ENCODE measurements around the gene ZNF564.
"Not testable (repeated sequence)": the region's sequence is repeated elsewhere in the genome, so short reads cannot be mapped to it uniquely, and the experiment has no call there.

ZNF564 gene

GRCh38 chr19:12496480-12496879 is 54.8 kb downstream of the ZNF564 start:
- no peak for FAIRE-seq

- peak; percentile 91 for FAIRE-seq
These were observed 56.1 kb downstream of the ZNF564 start for GRCh38 chr19:12495002-12495802.

- no peak for FAIRE-seq
These were observed 56.9 kb downstream of the ZNF564 start for GRCh38 chr19:12494260-12494860.

- not testable (repeated sequence) for FAIRE-seq
These were observed 65.0 kb downstream of the ZNF564 start for GRCh38 chr19:12486265-12486783.

GRCh38 chr19:12485571-12485970 is 65.7 kb downstream of the ZNF564 start:
- FAIRE-seq: no peak

GRCh38 chr19:12485052-12485416 is 66.2 kb downstream of the ZNF564 start:
- no peak for FAIRE-seq

GRCh38 chr19:12484371-12485051 is 66.8 kb downstream of the ZNF564 start, which contains the start of gene ZNF709:
Gene ZNF709, minus strand, starts transcription at chr19:12484816. Its CDS starts 159 bp downstream, at chr19:12484657.
- FAIRE-seq: peak; percentile 34

- FAIRE-seq: no peak
These were observed 67.3 kb downstream of the ZNF564 start for GRCh38 chr19:12484011-12484370.

- FAIRE-seq: no peak
These were observed 68.8 kb downstream of the ZNF564 start for GRCh38 chr19:12482509-12482886.

- no peak for FAIRE-seq
These were observed 69.3 kb downstream of the ZNF564 start for GRCh38 chr19:12481781-12482508.

- no peak for FAIRE-seq
These were observed 72.9 kb downstream of the ZNF564 start for GRCh38 chr19:12478234-12478941.
